GM21576 (cell line): Measurements from ENCODE around the gene NREP.

Experiments
- ATAC-seq: cut with Tn5 transposase; IDR thresholded peaks from one replicate; pipeline ENCODE4 v1.9.1; 2021; ENCODE audit warnings: mild to moderate bottlenecking, moderate library complexity; ENCODE audit not compliant: unreplicated experiment

The NREP gene

GRCh38 chr5:111756581-111757354 is at the start of gene NREP:
Gene NREP, minus strand, starts transcription at chr5:111757194. Its CDS starts 1,422 bp downstream, at chr5:111755772.
- ATAC-seq = peak; percentile 20

- ATAC-seq = no peak
Measured at GRCh38 chr5:111806753-111807152, 49.8 kb upstream of the NREP start.

DNA sequence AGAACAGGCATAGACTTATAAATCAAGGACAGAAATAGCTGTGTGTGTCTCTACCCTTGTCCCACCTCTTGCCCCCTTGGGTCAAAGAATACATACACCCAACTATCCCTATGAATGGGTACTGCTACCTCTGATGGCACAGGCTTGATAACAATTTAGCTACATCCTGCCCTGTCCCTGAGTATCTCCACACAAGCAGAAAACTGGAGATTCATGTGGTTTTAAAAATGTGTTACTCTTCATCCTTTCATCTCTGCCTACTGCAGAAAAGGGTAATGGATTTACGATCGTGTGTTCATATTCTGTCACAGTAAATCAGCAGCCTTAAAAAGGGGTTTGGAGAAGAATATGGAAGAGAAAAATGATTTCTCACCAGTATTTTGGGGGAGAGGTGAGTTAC is 49.2 kb upstream of the NREP start:
- no peak for ATAC-seq

DNA sequence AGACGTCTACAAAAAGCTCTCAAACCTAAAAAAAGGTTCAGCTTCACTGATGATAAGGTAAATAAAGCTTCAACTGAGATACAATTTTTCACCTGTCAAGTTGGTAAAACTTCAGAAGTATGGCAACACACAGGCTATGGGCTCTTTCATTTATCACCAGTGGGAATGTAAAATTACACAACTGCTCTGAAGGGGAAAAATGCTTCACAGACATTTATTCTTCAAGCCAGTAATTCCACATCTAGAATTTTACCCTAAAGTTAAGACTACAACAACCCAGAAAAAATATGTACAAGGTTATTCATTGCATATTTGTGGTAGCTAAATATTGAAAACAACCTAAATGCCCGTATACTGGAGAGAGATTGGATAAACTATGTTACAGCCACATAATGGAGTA is 48.1 kb upstream of the NREP start:
- no peak for ATAC-seq

- ATAC-seq = no peak
Measured at GRCh38 chr5:111800351-111800750, 43.4 kb upstream of the NREP start.

GRCh38 chr5:111795142-111795541 is 38.1 kb upstream of the NREP start:
- ATAC-seq = no peak

DNA sequence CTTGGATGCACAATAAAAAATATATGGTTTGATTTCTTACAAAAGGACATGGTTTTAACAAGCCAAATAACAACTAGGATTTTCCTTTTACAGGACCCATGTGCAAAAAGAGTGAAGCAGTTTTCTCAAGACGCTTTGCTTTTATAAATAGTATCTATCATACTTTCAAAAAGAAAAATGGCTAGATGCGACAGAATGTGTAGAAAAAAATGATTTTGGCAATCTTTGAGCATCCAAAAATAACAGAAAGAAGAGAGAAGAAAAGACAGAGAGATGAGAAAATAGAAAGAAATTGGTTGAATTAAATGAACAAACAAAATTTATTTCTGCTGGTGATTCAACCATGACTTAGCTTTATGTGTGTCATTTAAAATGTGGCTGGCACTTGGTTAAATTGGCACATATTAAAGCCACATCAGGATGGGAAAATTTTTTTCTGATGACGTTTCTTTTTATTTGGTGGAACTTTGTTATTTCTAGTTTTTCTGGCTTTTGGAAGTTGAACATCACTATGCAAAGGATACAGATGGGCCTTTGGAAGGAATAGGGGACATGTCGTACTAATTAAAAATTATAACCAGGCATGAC is 35.6 kb upstream of the NREP start:
- no peak for ATAC-seq

- ATAC-seq = no peak
Measured at GRCh38 chr5:111790295-111790694, 33.3 kb upstream of the NREP start.

- ATAC-seq = no peak
Measured at GRCh38 chr5:111787006-111787405, 30.0 kb upstream of the NREP start.

GRCh38 chr5:111784491-111785181 is 27.6 kb upstream of the NREP start:
- no peak for ATAC-seq

GRCh38 chr5:111783537-111783936 is 26.5 kb upstream of the NREP start:
- ATAC-seq = no peak

DNA sequence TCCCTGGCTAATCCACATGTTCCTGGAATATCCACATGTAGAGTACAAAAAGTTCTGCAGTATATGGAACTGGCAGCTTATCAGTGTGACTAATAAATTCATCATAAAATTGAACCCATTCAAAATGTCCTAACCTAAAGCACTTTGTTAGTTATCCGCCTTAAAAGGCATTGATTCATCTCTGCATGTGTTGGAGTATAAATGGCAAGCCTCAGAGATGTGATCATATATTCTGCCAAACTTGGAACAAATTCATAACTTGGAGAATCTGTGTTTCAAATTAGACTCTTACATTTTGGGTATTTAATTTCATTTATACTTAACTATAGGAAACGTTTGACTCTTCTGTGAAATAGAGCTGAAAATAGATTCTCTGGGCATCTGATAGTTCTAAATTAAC is 25.2 kb upstream of the NREP start:
- no peak for ATAC-seq

DNA sequence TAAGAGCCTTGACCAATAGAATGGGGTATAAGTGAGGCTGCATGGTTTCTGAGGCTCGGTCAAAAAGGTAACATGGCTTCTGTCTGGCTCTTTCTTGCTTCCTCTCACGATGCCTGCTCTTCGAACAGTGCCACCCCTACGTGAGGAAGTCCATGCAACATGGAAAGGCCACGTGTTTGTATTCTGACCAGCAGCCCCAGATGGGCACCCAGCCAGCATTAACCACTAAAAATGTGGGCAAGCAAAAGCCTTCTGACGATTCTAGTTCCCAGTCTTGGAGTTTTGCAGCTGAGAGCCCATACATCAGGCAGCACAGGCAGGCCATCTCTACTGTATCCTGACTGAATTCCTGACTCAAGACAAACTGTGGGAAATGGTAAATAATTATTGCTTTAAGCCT is 24.2 kb upstream of the NREP start:
- ATAC-seq = no peak

DNA sequence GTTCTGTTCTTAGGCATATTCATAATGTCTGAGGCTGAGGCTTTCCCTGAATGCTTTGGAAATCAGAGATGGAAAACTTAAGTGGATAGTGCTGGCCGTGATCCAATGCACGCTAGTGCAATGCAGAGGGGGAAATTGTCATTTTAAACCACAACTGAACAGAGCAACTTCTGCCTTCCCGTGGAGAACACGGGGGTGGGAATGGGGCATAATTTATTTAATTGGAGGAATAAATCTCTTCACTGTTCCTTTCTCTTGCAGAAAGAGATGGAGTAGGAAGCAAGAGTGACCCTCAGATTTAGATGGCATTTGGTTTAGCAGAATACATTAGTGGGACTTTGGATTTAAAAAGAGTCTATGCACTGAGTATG is 22.9 kb upstream of the NREP start:
- no peak for ATAC-seq

DNA sequence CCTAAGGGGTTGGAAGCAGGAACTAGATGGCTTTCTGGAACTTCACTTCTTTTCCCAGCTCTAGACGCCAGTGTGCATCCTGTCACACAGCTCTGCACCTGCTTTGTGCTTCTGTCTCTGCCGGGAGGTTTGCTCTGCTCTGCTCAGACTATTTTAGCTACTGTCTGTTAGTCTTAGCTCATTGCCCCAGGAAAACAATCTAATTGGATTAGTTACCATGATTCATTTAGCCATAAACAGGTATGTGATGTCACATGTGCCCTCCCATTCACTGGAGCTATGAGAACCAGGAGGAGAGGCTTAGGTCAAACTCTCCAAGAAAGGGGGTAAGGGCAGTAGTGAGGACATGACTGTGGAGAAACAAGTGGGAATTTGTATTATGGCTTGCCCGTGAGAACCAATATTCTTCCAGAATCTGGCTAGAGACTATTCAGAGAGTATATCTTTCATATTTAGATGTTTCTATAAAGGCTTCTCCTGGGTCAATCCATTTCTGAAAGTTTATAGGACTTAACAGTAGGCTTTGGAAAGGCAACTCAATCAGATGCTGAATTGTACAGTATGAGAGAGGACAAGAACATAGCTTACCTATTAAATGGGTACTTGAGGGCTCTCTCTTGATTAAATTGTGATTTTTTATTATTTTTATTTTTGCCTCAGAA is 22.4 kb upstream of the NREP start:
- ATAC-seq = no peak

- ATAC-seq = no peak
Measured at GRCh38 chr5:111776913-111777781, 20.2 kb upstream of the NREP start.

DNA sequence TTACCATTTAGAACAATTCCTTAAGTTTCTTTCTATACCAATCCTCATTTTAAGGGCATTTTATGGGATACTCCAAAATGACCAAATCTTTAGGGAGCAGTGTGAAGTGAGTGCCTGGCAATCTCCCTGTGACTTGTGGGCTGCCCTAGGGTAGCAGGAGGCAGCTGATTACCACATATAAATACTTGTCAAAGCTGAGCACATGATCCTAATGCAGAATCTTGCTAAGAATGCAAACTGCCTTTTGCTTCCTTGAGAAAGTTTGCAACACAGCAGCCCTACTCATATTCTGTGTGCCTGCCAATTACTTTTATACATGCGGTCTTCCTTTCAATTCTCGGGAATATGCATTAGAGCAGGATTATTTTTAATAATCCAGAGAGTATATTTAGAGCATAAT is 18.2 kb upstream of the NREP start:
- no peak for ATAC-seq

GRCh38 chr5:111774525-111774924 is 17.5 kb upstream of the NREP start:
- ATAC-seq = no peak

DNA sequence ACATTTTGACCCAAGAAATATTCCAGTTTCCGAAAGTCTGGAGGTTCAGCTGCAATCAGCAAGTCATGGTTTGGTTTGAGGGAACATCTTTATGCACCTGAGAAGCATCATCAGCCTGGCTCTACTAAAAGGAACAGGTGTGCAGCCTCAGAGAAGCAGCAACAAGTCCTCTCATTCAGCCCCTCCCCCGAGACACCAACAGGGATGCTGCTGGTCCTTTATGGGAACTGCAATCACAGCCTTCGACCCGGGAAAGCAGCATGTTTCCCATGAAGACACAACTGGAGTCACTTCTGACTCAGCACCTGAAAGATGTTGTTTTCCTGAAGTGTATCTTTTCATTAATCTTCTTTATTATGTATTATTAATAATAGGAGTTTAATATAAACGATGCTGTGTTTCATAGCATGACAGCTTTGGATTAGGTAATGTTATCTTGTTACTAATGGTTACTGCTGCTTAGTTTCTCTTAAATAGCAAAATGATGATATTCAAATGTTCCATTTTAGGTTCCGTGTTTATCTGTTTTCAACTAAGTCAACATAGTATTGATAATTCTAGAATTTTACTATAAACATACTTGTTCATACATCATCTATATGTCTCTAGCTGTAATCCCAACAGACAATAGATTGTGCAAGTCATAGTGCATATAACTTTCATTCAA is 15.6 kb upstream of the NREP start:
- no peak for ATAC-seq

GRCh38 chr5:111769541-111769940 is 12.5 kb upstream of the NREP start:
- no peak for ATAC-seq
